ENCODE results near the gene MORN3. TPM values are rescaled to one million over a fixed set of nuclear protein-coding genes. Genes with fewer than 3 reads are reported as not detected.
"Not testable (repeated sequence)": the region's sequence is repeated elsewhere in the genome, so short reads cannot be mapped to it uniquely, and the experiment has no call there.

The MORN3 gene
- total RNA-seq, 1 donor from 2014 or later, result 0.41 TPM

DNA sequence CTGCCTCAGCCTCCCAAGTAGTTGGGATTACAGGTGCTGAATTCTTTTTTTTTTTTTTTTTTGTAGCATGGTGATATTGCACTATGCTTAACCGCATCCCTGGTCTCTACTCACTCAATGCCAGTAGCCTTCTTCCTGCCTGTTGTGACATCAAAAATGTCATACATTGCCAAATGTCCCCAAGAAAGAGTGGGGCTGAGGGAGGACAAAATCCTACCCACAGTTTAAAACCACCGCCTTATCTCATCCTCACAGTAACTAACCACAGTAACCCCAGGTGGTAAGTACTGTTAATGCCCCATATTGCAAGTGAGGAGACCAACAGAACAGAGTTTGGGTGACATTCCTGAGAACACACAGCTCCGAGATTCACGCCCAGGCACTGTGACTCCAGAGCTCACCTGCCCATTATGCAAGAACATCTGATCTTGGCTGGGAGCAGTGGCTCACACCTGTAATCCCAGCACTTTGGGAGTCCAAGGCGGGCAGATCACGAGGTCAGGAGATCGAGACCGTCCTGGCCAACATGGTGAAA lies 19.6 kb downstream of the MORN3 start:
- Mint-ChIP-seq H3K9me3 (no peaks in the 10 kb centered on the region), H3K27ac (peak overlapping the region; percentile 77), H3K4me3 (peak overlapping the region; percentile 45), H3K4me1 (ENCODE audit: low read depth) (peaks cover 26% of the 10 kb centered on the region), H3K27me3 (ENCODE audit: insufficient read depth) (no peaks in the 10 kb centered on the region), H3K36me3 (ENCODE audit: low read depth) (peaks cover 33% of the 10 kb centered on the region)
- DNase-seq (ENCODE audit: low spot score), result peak; percentile 20
- intact Hi-C loops (cut with micrococcal nuclease), result loop anchor here (1.0 kb wide), 1 partner anchor 7 kb away; no protein-coding TSS in a partner anchor

- no peak for DNase-seq (ENCODE audit: low spot score)
- H3K4me3 Mint-ChIP-seq, result peak overlapping the region; percentile 33
- peaks cover 20% of the 10 kb centered on the region for H3K4me1 Mint-ChIP-seq (ENCODE audit: low read depth)
- intact Hi-C loops (cut with micrococcal nuclease), result loop anchor here (1.0 kb wide), 1 partner anchor 8 kb away; no protein-coding TSS in a partner anchor
- H3K9me3 Mint-ChIP-seq, result no peaks in the 10 kb centered on the region
- H3K36me3 Mint-ChIP-seq (ENCODE audit: low read depth), result peaks cover 30% of the 10 kb centered on the region
- no peaks in the 10 kb centered on the region for H3K27me3 Mint-ChIP-seq (ENCODE audit: insufficient read depth)
- peak overlapping the region; percentile 65 for H3K27ac Mint-ChIP-seq
Observed at GRCh38 chr12:121649322-121649721, 20.1 kb downstream of the MORN3 start.

DNA sequence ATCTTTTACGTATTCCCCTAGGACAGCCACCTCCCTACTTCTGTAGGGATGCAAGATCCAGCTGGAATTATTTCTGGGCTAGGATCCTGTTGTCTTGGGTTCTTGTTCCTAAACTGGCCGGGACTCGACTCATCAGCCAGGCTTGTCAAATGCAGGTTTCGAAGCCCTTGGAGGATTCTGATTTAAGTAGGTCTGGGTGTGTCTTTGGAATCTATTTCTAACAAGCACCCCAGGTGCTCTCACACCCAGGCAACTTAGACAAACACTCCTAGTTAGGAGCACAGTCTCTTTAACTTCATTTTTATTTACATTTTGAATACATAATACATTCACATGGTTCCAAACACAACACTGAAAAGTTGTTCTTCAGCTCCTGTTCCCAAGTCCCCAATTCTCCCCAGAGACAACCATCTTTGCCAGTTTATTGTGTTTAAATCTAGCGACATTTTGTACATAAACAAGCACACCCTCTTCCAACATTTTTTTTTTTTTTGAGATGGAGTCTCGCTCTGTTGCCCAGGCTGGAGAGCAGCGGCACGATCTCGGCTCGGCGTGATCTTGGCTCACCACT lies 20.9 kb downstream of the MORN3 start:
- intact Hi-C loops (cut with micrococcal nuclease), result loop anchor here (1.0 kb wide), 1 partner anchor 9 kb away; no protein-coding TSS in a partner anchor
- DNase-seq (ENCODE audit: low spot score), result no peak
- Mint-ChIP-seq H3K4me1 (ENCODE audit: low read depth) (peaks cover 18% of the 10 kb centered on the region), H3K9me3 (no peaks in the 10 kb centered on the region), H3K27me3 (ENCODE audit: insufficient read depth) (no peaks in the 10 kb centered on the region), H3K4me3 (no peak overlapping the region), H3K36me3 (ENCODE audit: low read depth) (peaks cover 26% of the 10 kb centered on the region), H3K27ac (no peak overlapping the region)

DNA sequence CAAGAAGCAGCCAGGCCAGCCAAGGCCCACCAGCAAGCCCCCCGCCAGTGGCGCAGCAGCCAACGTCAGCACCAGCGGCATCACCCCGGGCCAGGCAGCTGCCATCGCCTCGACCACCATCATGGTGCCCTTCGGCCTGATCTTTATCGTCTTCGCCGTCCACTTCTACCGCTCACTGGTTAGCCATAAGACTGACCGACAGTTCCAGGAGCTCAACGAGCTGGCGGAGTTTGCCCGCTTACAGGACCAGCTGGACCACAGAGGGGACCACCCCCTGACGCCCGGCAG lies 28.2 kb downstream of the MORN3 start:
- no peak overlapping the region for H3K4me3 Mint-ChIP-seq
- intact Hi-C loops (cut with micrococcal nuclease), result no loop called here
- no peak for DNase-seq (ENCODE audit: low spot score)

GRCh38 chr12:121638298-121639202 lies 30.9 kb downstream of the MORN3 start:
- no peak for DNase-seq (ENCODE audit: low spot score)
- Mint-ChIP-seq H3K27me3 (ENCODE audit: insufficient read depth) (no peaks in the 10 kb centered on the region), H3K4me1 (ENCODE audit: low read depth) (peaks cover 42% of the 10 kb centered on the region), H3K27ac (peak overlapping the region; percentile 85), H3K4me3 (no peak overlapping the region), H3K9me3 (no peaks in the 10 kb centered on the region), H3K36me3 (ENCODE audit: low read depth) (peaks cover 23% of the 10 kb centered on the region)
- intact Hi-C loops (cut with micrococcal nuclease), result no loop called here

More for the DNA sequence above, 28.2 kb downstream of the MORN3 start:
- Mint-ChIP-seq H3K27me3 (ENCODE audit: insufficient read depth) (no peaks in the 10 kb centered on the region), H3K27ac (no peak overlapping the region), H3K9me3 (no peaks in the 10 kb centered on the region), H3K36me3 (ENCODE audit: low read depth) (peaks cover 21% of the 10 kb centered on the region), H3K4me1 (ENCODE audit: low read depth) (peaks cover 25% of the 10 kb centered on the region)

- Mint-ChIP-seq H3K27ac (peak overlapping the region; percentile 85), H3K27me3 (ENCODE audit: insufficient read depth) (no peaks in the 10 kb centered on the region), H3K4me1 (ENCODE audit: low read depth) (peaks cover 48% of the 10 kb centered on the region), H3K9me3 (no peaks in the 10 kb centered on the region), H3K36me3 (ENCODE audit: low read depth) (peaks cover 29% of the 10 kb centered on the region), H3K4me3 (peak overlapping the region; percentile 59)
- intact Hi-C loops (cut with micrococcal nuclease), result loop anchor here (1.0 kb wide), 1 partner anchor 10 kb away; no protein-coding TSS in a partner anchor
- peak; percentile 37 for DNase-seq (ENCODE audit: low spot score)
Observed at GRCh38 chr12:121637231-121637914, 32.1 kb downstream of the MORN3 start.

- peak overlapping the region; percentile 58 for H3K27ac Mint-ChIP-seq
- peaks cover 66% of the 10 kb centered on the region for H3K4me1 Mint-ChIP-seq (ENCODE audit: low read depth)
- no peak for DNase-seq (ENCODE audit: low spot score)
- H3K9me3 Mint-ChIP-seq, result no peaks in the 10 kb centered on the region
- peak overlapping the region; percentile 10 for H3K4me3 Mint-ChIP-seq
- no peaks in the 10 kb centered on the region for H3K27me3 Mint-ChIP-seq (ENCODE audit: insufficient read depth)
- intact Hi-C loops (cut with micrococcal nuclease), result no loop called here
- H3K36me3 Mint-ChIP-seq (ENCODE audit: low read depth), result peaks cover 29% of the 10 kb centered on the region
Observed at GRCh38 chr12:121634836-121635235, 34.6 kb downstream of the MORN3 start.

DNA sequence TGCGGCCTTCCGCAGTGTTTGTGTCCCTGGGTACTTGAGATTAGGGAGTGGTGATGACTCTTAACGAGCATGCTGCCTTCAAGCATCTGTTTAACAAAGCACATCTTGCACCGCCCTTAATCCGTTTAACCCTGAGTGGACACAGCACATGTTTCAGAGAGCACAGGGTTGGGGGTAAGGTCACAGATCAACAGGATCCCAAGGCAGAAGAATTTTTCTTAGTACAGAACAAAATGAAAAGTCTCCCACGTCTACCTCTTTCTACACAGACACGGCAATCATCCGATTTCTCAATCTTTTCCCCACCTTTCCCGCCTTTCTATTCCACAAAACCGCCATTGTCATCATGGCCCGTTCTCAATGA lies 35.6 kb downstream of the MORN3 start:
- DNase-seq (ENCODE audit: low spot score); H3K9me3 Mint-ChIP-seq; H3K27me3 Mint-ChIP-seq (ENCODE audit: insufficient read depth); intact Hi-C loops (cut with micrococcal nuclease); H3K27ac Mint-ChIP-seq; H3K4me3 Mint-ChIP-seq: not testable (repeated sequence)
- Mint-ChIP-seq H3K4me1 (ENCODE audit: low read depth) (peaks cover 76% of the 10 kb centered on the region), H3K36me3 (ENCODE audit: low read depth) (peaks cover 36% of the 10 kb centered on the region)

- intact Hi-C loops (cut with micrococcal nuclease), result no loop called here
- Mint-ChIP-seq H3K27me3 (ENCODE audit: insufficient read depth) (no peaks in the 10 kb centered on the region), H3K27ac (peak overlapping the region; percentile 72), H3K4me3 (peak overlapping the region; percentile 34), H3K9me3 (no peaks in the 10 kb centered on the region), H3K4me1 (ENCODE audit: low read depth) (peaks cover 75% of the 10 kb centered on the region), H3K36me3 (ENCODE audit: low read depth) (peaks cover 43% of the 10 kb centered on the region)
- DNase-seq (ENCODE audit: low spot score), result no peak
Observed at GRCh38 chr12:121632069-121632970, 37.1 kb downstream of the MORN3 start.

DNA sequence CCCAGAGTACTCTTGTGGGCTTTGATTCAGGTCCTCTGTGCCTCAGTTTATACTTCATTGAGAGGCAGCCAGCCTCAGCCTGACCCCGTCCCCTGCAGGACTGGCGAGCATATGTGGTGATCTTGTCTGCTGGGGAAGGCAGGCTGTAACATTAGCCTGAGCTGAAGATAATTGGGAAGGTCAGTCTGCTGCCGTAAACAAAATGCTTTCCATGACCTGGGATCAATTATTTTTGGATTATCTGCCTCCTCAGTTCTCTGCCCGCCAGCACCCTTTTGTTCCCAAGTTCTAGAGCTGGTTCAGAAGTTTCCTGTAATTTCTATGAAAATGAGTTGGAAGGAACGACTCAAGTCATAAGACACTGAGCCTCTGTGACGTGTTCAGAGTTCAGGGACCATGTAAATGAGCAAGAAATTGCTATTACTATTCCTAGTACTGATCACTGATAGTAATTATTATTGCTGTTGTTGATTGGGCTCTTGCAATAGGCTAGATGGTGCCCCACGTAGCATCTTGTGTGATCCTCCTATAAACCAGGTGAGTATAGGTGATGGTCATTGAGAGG lies 38.6 kb downstream of the MORN3 start:
- Mint-ChIP-seq H3K27me3 (ENCODE audit: insufficient read depth) (no peaks in the 10 kb centered on the region), H3K36me3 (ENCODE audit: low read depth) (peaks cover 40% of the 10 kb centered on the region), H3K4me1 (ENCODE audit: low read depth) (peaks cover 68% of the 10 kb centered on the region), H3K4me3 (peak overlapping the region; percentile 92), H3K9me3 (no peaks in the 10 kb centered on the region), H3K27ac (peak overlapping the region; percentile 95)
- intact Hi-C loops (cut with micrococcal nuclease), result no loop called here
- no peak for DNase-seq (ENCODE audit: low spot score)

DNA sequence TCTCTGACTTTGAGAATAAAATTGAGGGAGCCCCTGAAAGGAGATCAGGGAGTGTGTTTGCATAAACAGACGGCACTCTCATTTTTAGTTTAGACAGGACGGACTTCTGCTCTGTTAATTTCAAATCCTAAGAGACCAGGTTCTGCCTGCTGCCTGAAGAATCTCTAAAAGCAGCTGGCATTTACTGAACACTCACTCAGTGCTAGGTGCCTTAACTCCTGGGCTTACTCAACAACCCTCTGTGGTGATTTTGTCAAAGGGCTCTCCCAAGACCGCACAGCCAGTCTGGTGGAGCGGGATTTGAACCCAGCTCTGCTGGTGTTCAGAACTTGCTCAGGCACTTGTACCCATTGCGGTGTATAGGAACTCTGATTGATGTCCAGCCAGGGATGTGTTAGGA lies 40.9 kb downstream of the MORN3 start:
- intact Hi-C loops (cut with micrococcal nuclease), result loop anchor here (5.0 kb wide), 2 partner anchors 331 to 416 kb away; partner anchors contain the start of genes CAMKK2 and P2RX4
- no peak for DNase-seq (ENCODE audit: low spot score)
- no peaks in the 10 kb centered on the region for H3K27me3 Mint-ChIP-seq (ENCODE audit: insufficient read depth)
- H3K9me3 Mint-ChIP-seq, result no peaks in the 10 kb centered on the region
- H3K4me3 Mint-ChIP-seq, result peak overlapping the region; percentile 92
- peak overlapping the region; percentile 95 for H3K27ac Mint-ChIP-seq
- H3K36me3 Mint-ChIP-seq (ENCODE audit: low read depth), result peaks cover 36% of the 10 kb centered on the region
- peaks cover 64% of the 10 kb centered on the region for H3K4me1 Mint-ChIP-seq (ENCODE audit: low read depth)

GRCh38 chr12:121628037-121628436 lies 41.4 kb downstream of the MORN3 start:
- Mint-ChIP-seq H3K27ac (peak overlapping the region; percentile 95), H3K27me3 (ENCODE audit: insufficient read depth) (no peaks in the 10 kb centered on the region), H3K4me1 (ENCODE audit: low read depth) (peaks cover 64% of the 10 kb centered on the region), H3K9me3 (no peaks in the 10 kb centered on the region), H3K36me3 (ENCODE audit: low read depth) (peaks cover 35% of the 10 kb centered on the region), H3K4me3 (peak overlapping the region; percentile 92)
- intact Hi-C loops (cut with micrococcal nuclease), result loop anchor here (5.0 kb wide), 2 partner anchors 331 to 416 kb away; partner anchors contain the start of genes CAMKK2 and P2RX4
- no peak for DNase-seq (ENCODE audit: low spot score)
